SHP77 treated with DMSO at 0.1 percent for 48 hours (cell line): ENCODE results near the gene SEC16B.

ENCODE experiments used
- DNase-seq: peaks from one replicate; lab custom pipeline; 2025; lab: John Stamatoyannopoulos, UW

SEC16B gene

DNA sequence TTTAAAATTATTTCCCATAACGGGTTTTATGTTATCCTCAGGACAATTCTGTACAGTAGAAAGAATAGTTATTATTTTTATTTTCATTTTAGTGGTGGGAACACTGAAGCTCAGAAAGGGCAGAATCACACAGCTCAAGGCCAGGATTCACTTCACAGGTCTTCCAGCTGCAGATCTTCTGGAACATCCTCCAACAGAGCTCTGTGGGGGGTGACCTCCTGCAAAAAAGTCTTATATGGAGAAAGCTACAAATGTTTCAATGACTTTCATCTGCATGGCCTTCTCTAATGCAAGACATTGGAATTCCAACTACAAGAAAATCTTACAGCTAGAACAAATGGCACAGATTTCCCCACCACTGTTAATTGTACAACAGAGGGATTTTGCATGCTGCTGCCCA lies 64.2 kb downstream of the SEC16B start:
- DNase-seq = no peak

DNA sequence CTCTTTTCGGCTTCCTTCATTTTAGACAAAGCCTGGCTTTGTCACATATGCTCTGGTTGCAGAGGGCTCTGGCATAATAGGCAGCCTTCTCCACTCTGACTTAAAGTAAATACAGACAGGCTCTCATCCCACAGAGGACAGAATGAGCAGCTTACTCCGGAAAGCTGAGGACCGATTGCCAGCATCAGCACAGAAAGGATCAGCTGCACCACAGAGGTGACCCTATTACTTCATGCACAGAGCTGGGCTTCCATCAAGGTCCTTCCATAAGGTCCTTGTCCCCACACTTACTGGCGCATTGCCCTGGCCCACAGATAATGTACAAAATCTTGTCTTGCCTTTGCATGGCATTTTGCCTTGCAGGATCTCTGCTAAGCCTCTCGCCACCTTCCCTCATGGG lies 67.6 kb downstream of the SEC16B start:
- DNase-seq = no peak

GRCh38 chr1:177897998-177898654 lies 71.7 kb downstream of the SEC16B start:
- peak; percentile 91 for DNase-seq

- DNase-seq = no peak
Measured at GRCh38 chr1:177897281-177897997, 72.4 kb downstream of the SEC16B start.
